SU-DHL-6 (cell line): ENCODE measurements around the gene PXYLP1.

Experiments
- H2AFZ ChIP-seq: fragments of 200-600 bp; sonication (generic); 2 replicates; pipeline ENCODE4 v1.6.1; 2014; ENCODE audit warnings: low read depth, mild to moderate bottlenecking, moderate library complexity, mixed read lengths, antibody characterized with exemption, low read length; ENCODE audit not compliant: severe bottlenecking
- H3F3A ChIP-seq: fragments of 200-600 bp; shearing (Covaris generic); 2 replicates; pipeline ENCODE4 v1.6.0; 2016; ENCODE audit warnings: antibody characterized with exemption, mild to moderate bottlenecking; ENCODE audit not compliant: insufficient read depth
- H3K27ac ChIP-seq: fragments of 200-600 bp; sonication (generic); 2 replicates; pipeline ENCODE4 v1.5.1; 2016; ENCODE audit warnings: low read depth, mild to moderate bottlenecking, low read length, moderate library complexity, mixed read lengths
- H3K27me3 ChIP-seq: fragments of 200-600 bp; sonication (generic), shearing (Covaris generic); 2 replicates; pipeline ENCODE4 v1.6.0; 2014; ENCODE audit warnings: mild to moderate bottlenecking, low read length
- H3K36me3 ChIP-seq: fragments of 200-600 bp; sonication (generic); 2 replicates; pipeline ENCODE4 v1.6.1; 2014; ENCODE audit warnings: mild to moderate bottlenecking, low read length, mixed read lengths
- H3K4me2 ChIP-seq: fragments of 300-600, 200-600 bp; shearing (Covaris generic), sonication (generic); 2 replicates; pipeline ENCODE4 v1.6.0; 2014; ENCODE audit warnings: low read length, low read depth, mild to moderate bottlenecking; ENCODE audit not compliant: poor library complexity, severe bottlenecking
- H3K4me3 ChIP-seq: fragments of 200-600 bp; sonication (generic); 2 replicates; pipeline ENCODE4 v1.5.1; 2014; ENCODE audit warnings: antibody characterized with exemption, low read length, mild to moderate bottlenecking, mixed read lengths; ENCODE audit not compliant: insufficient read depth, poor library complexity, severe bottlenecking
- H3K79me2 ChIP-seq: fragments of 200-600 bp; sonication (generic); 2 replicates; pipeline ENCODE4 v1.6.1; 2014; ENCODE audit warnings: mild to moderate bottlenecking, low read length, moderate library complexity; ENCODE audit not compliant: insufficient read depth
- H3K9ac ChIP-seq: fragments of 200-600 bp; sonication (generic); 2 replicates; pipeline ENCODE4 v1.7.0; 2014; ENCODE audit warnings: mild to moderate bottlenecking, low read length
- H3K9me2 ChIP-seq: fragments of 200-600 bp; sonication (generic); replicated peaks from 2 replicates; pipeline ENCODE4 v1.6.1; 2014; ENCODE audit warnings: low read length; ENCODE audit not compliant: insufficient read depth
- H3K9me3 ChIP-seq: fragments of 200-600 bp; sonication (generic); 2 replicates; pipeline ENCODE4 v1.6.1; 2014; ENCODE audit warnings: low read length, mixed read lengths; ENCODE audit not compliant: insufficient read depth
- H4K20me1 ChIP-seq: fragments of 200-600 bp; sonication (generic); 2 replicates; pipeline ENCODE4 v1.6.1; 2014; ENCODE audit warnings: low read depth, mild to moderate bottlenecking, antibody characterized with exemption, low read length, moderate library complexity, mixed read lengths
- CTCF ChIP-seq: fragments of 200-600 bp; sonication (generic); IDR thresholded peaks from one replicate; pipeline ENCODE4 v1.5.1; 2017; ENCODE audit warnings: antibody characterized with exemption, mild to moderate bottlenecking, low read length, moderate library complexity; ENCODE audit not compliant: insufficient read depth, poor library complexity, severe bottlenecking
- EZH2phosphoT487 ChIP-seq: fragments of 200-600 bp; sonication (generic), shearing (Covaris generic); conservative IDR thresholded peaks from 2 replicates; pipeline ENCODE4 v1.6.1; 2018; ENCODE audit warnings: mild to moderate bottlenecking, antibody characterized with exemption, low read length, moderate library complexity, mixed read lengths

Gene PXYLP1

GRCh38 chr3:141302364-141303141 is 70.9 kb downstream of the PXYLP1 start:
- Histone ChIP-seq H3K9ac (no peak overlapping the region), H3K9me3 (no peaks in the 10 kb centered on the region), H3F3A (no peaks in the 10 kb centered on the region), H3K79me2 (no peaks in the 10 kb centered on the region), H2AFZ (no peak overlapping the region), H3K4me3 (no peak overlapping the region), H3K36me3 (no peaks in the 10 kb centered on the region), H3K27me3 (no peaks in the 10 kb centered on the region), H4K20me1 (no peaks in the 10 kb centered on the region), H3K9me2 (no peaks in the 10 kb centered on the region), H3K27ac (no peak overlapping the region), H3K4me2 (no peak overlapping the region)
- TF ChIP-seq EZH2phosphoT487 (no peak), CTCF (no peak)

GRCh38 chr3:141303481-141304223 is 72.0 kb downstream of the PXYLP1 start:
- Histone ChIP-seq H3K9me2 (no peaks in the 10 kb centered on the region), H3K36me3 (no peaks in the 10 kb centered on the region), H3K27me3 (no peaks in the 10 kb centered on the region), H3K9me3 (no peaks in the 10 kb centered on the region), H3F3A (no peaks in the 10 kb centered on the region), H2AFZ (no peak overlapping the region), H4K20me1 (no peaks in the 10 kb centered on the region), H3K27ac (no peak overlapping the region), H3K9ac (no peak overlapping the region), H3K4me3 (no peak overlapping the region), H3K79me2 (no peaks in the 10 kb centered on the region), H3K4me2 (no peak overlapping the region)
- TF ChIP-seq EZH2phosphoT487 (no peak), CTCF (peak; percentile 63)

DNA sequence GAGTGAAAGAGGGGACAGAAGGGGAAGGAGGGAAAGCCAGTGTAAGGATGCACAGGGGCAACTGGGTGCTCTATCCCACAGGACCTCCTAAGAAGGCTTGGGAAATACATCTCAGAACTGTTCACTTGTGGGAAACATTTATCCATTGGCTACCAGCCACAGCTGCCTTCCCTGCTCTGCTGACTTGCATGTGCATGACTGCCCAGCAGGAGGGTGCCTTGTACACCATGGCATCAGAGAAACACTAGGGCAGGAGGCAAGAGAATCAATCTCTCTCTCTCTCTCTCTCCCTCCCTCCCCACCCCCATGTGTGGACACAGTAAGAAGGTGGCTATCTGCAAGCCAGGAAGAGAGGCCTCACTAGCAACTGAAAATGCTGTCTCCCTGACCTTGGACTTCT is 73.8 kb downstream of the PXYLP1 start:
- Histone ChIP-seq H3K9ac (no peak overlapping the region), H3K4me3 (no peak overlapping the region), H2AFZ (no peak overlapping the region), H3K36me3 (no peaks in the 10 kb centered on the region), H3K4me2 (no peak overlapping the region), H3K27ac (no peak overlapping the region), H3K9me2 (no peaks in the 10 kb centered on the region), H3F3A (no peaks in the 10 kb centered on the region), H4K20me1 (no peaks in the 10 kb centered on the region), H3K27me3 (no peaks in the 10 kb centered on the region), H3K79me2 (no peaks in the 10 kb centered on the region), H3K9me3 (no peaks in the 10 kb centered on the region)
- TF ChIP-seq CTCF (no peak), EZH2phosphoT487 (no peak)
